Calu3 (cell line): ENCODE results near the gene SLC66A2. TPM values are rescaled to one million over a fixed set of nuclear protein-coding genes. Genes with fewer than 3 reads are reported as not detected.

Experiments
- BruUV-seq: library from RNA; stranded (reverse); fragments of 400-500 nt; replicated peaks from 2 replicates; lab custom pipeline; 2021; lab: Mats Ljungman, UMichigan
- CTCF ChIA-PET: fragments of 300-600 bp; sonication (Branson Sonifier 250); formaldehyde crosslinking; loops from one replicate; lab custom pipeline; 2022; ENCODE audit warnings: antibody characterized with exemption; lab: Charles Lee
- DNase-seq: peaks from one replicate; pipeline ENCODE4 v3.0.0; 2022
- H3K27ac Mint-ChIP-seq: one replicate; pipeline ENCODE4 v1.8.0; 2022; ENCODE audit warnings: mixed read lengths; ENCODE audit not compliant: unreplicated experiment
- H3K27me3 Mint-ChIP-seq: one replicate; pipeline ENCODE4 v1.8.0; 2022; ENCODE audit warnings: mixed read lengths; ENCODE audit not compliant: unreplicated experiment
- H3K36me3 Mint-ChIP-seq: one replicate; pipeline ENCODE4 v1.8.0; 2022; ENCODE audit warnings: mild to moderate bottlenecking, moderate library complexity, mixed read lengths; ENCODE audit not compliant: insufficient read depth, unreplicated experiment
- H3K4me1 Mint-ChIP-seq: one replicate; pipeline ENCODE4 v1.8.0; 2022; ENCODE audit warnings: mild to moderate bottlenecking, low read depth, mixed read lengths; ENCODE audit not compliant: unreplicated experiment
- H3K4me3 Mint-ChIP-seq: one replicate; pipeline ENCODE4 v1.8.0; 2022; ENCODE audit warnings: mild to moderate bottlenecking, low read depth, moderate library complexity, mixed read lengths; ENCODE audit not compliant: unreplicated experiment
- H3K9me3 Mint-ChIP-seq: one replicate; pipeline ENCODE4 v1.8.0; 2022; ENCODE audit warnings: low read depth, mixed read lengths; ENCODE audit not compliant: unreplicated experiment
- CTCF ChIP-seq: fragments of 200-600 bp; IDR thresholded peaks from one replicate; pipeline ENCODE4 v1.8.0; 2022; ENCODE audit warnings: antibody characterized with exemption; ENCODE audit not compliant: unreplicated experiment
- intact Hi-C: fragments of 100-400 bp; cut with micrococcal nuclease; formaldehyde crosslinking; loops from one replicate; pipeline ENCODE4 v1.10.0; 2022; ENCODE audit not compliant: unreplicated experiment
- total RNA-seq: library from RNA; stranded (reverse); gene quantifications from 2 replicates; pipeline ENCODE4 v1.2.3, GENCODE V29; 2022

The SLC66A2 gene
- total RNA-seq, 1 experiment from 2014 or later: 19.5 TPM

- CTCF ChIA-PET: no interaction called here
- peaks cover 8% of the 10 kb centered on the region for H3K9me3 Mint-ChIP-seq
- TF ChIP-seq CTCF: no peak
- H3K27me3 Mint-ChIP-seq: no peaks in the 10 kb centered on the region
- peaks cover 38% of the 10 kb centered on the region for H3K36me3 Mint-ChIP-seq
- BruUV-seq: no TSS peak
- no peaks in the 10 kb centered on the region for H3K4me1 Mint-ChIP-seq
- H3K27ac Mint-ChIP-seq: peak overlapping the region; percentile 85
- intact Hi-C loops: no loop called here
- no peak overlapping the region for H3K4me3 Mint-ChIP-seq
- no peak for DNase-seq
Measured at GRCh38 chr18:79919089-79919488, 32.4 kb downstream of the SLC66A2 start.

- H3K4me1 Mint-ChIP-seq: no peaks in the 10 kb centered on the region
- CTCF ChIA-PET: no interaction called here
- BruUV-seq: no TSS peak
- no peak overlapping the region for H3K4me3 Mint-ChIP-seq
- H3K27me3 Mint-ChIP-seq: no peaks in the 10 kb centered on the region
- DNase-seq: no peak
- intact Hi-C loops: no loop called here
- peaks cover 8% of the 10 kb centered on the region for H3K9me3 Mint-ChIP-seq
- no peak for TF ChIP-seq CTCF
- H3K27ac Mint-ChIP-seq: no peak overlapping the region
- H3K36me3 Mint-ChIP-seq: peaks cover 35% of the 10 kb centered on the region
Measured at GRCh38 chr18:79918615-79919011, 32.8 kb downstream of the SLC66A2 start.

- peaks cover 8% of the 10 kb centered on the region for H3K9me3 Mint-ChIP-seq
- CTCF ChIA-PET: no interaction called here
- H3K27me3 Mint-ChIP-seq: no peaks in the 10 kb centered on the region
- no peak for TF ChIP-seq CTCF
- H3K27ac Mint-ChIP-seq: no peak overlapping the region
- no peak overlapping the region for H3K4me3 Mint-ChIP-seq
- peaks cover 34% of the 10 kb centered on the region for H3K36me3 Mint-ChIP-seq
- no peaks in the 10 kb centered on the region for H3K4me1 Mint-ChIP-seq
- intact Hi-C loops: no loop called here
- BruUV-seq: no TSS peak
- DNase-seq: no peak
Measured at GRCh38 chr18:79917853-79918614, 33.4 kb downstream of the SLC66A2 start.

DNA sequence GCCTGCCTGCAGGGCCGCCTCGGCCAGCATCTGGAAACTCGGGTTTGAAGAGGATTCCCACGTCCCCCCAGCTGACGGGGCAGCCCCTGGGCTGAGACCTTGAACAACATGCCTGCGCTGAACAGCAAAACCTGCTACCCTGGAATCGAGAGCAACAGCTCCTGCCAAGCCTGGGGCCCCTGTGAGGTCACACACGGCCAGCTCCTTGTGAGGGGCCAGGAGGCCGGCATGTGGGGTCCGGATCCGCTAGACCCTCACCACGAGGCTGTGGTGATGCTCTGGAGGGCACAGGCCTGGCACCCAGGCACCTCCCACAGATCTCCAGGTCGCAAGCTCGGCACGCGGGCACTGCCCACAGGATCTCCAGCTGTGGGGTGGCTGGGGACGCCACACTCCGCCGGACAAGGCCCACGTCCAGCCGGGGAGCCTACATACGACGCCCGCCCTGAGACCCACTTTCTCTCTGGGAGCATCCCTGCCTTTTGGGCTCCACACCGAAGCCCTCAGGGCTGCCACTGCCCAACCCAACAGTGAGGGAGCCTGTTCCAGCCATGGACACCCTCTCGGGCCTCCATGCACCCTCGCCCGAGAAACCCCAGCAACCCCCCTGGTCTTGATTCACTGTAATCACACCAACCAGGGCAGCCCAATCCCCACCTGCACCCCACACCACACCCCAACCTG lies 34.1 kb downstream of the SLC66A2 start:
- H3K36me3 Mint-ChIP-seq: peaks cover 34% of the 10 kb centered on the region
- CTCF ChIA-PET: no interaction called here
- no peak overlapping the region for H3K4me3 Mint-ChIP-seq
- H3K4me1 Mint-ChIP-seq: no peaks in the 10 kb centered on the region
- H3K9me3 Mint-ChIP-seq: peaks cover 9% of the 10 kb centered on the region
- no peak overlapping the region for H3K27ac Mint-ChIP-seq
- intact Hi-C loops: no loop called here
- no peak for TF ChIP-seq CTCF
- no peak for DNase-seq
- BruUV-seq: no TSS peak
- no peaks in the 10 kb centered on the region for H3K27me3 Mint-ChIP-seq
